Measurements from ENCODE around the gene MYCBP2. TPM values are rescaled to one million over a fixed set of nuclear protein-coding genes. Genes with fewer than 3 reads are reported as not detected.

The MYCBP2 gene
- total RNA-seq, 1 experiment from 2014 or later = 57.8 TPM

DNA sequence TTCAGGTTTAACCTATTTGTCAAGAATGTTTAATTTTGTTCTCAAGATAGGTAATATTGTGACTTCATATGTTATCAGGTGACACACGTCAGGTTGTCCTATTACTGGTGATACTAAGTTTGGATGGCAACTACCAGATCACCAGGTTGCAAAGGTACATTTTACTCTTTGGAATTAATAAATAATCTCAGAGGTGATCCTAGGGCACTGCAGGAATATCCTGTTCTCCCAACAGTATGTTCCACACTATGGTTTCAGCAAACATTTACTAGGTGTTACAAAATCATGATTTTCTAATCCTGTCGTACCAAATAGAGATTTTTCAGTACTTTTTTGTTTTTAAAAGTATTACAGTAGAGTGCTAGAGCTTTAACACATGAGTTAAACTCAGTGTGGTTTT lies 29.3 kb upstream of the MYCBP2 start:
- POLR2A ChIA-PET (ENCODE audit: low non-redundant PET) = no interaction called here
- Histone ChIP-seq H3K27ac (ENCODE audit: low read depth, low read length, poor library complexity, severe bottlenecking) (no peak overlapping the region), H3K27me3 (replicated peaks; ENCODE audit: insufficient read depth, low read depth, low read length, poor library complexity) (no peaks in the 10 kb centered on the region), H3K9me3 (ENCODE audit: low read depth, low read length, poor library complexity, severe bottlenecking) (no peaks in the 10 kb centered on the region), H3K4me3 (ENCODE audit: low read depth, low read length, poor library complexity, severe bottlenecking) (no peak overlapping the region), H3K4me1 (ENCODE audit: insufficient read depth, low read length, poor library complexity, severe bottlenecking) (no peaks in the 10 kb centered on the region), H3K36me3 (ENCODE audit: insufficient read depth, low read length, poor library complexity, severe bottlenecking) (no peaks in the 10 kb centered on the region)
- BruUV-seq (replicated peaks) = no TSS peak
- CTCF ChIA-PET = no interaction called here
- intact Hi-C loops (cut with micrococcal nuclease; ENCODE audit: unreplicated experiment) = no loop called here
- no peak for TF ChIP-seq EZH2 (IDR thresholded peaks at IDR 0.05; ENCODE audit: borderline replicate concordance, low read depth, low read length, poor library complexity, severe bottlenecking)
- TF ChIP-seq CTCF (conservative IDR thresholded peaks at IDR 0.05; ENCODE audit: low read depth, low read length) = no peak
- no peak for DNase-seq (ENCODE audit: low spot score)

- Histone ChIP-seq H3K27ac (ENCODE audit: low read depth, low read length, poor library complexity, severe bottlenecking) (no peak overlapping the region), H3K4me1 (ENCODE audit: insufficient read depth, low read length, poor library complexity, severe bottlenecking) (no peaks in the 10 kb centered on the region), H3K27me3 (replicated peaks; ENCODE audit: insufficient read depth, low read depth, low read length, poor library complexity) (no peaks in the 10 kb centered on the region), H3K4me3 (ENCODE audit: low read depth, low read length, poor library complexity, severe bottlenecking) (no peak overlapping the region), H3K9me3 (ENCODE audit: low read depth, low read length, poor library complexity, severe bottlenecking) (no peaks in the 10 kb centered on the region), H3K36me3 (ENCODE audit: insufficient read depth, low read length, poor library complexity, severe bottlenecking) (no peaks in the 10 kb centered on the region)
- DNase-seq (ENCODE audit: low spot score) = no peak
- POLR2A ChIA-PET (ENCODE audit: low non-redundant PET) = no interaction called here
- CTCF ChIA-PET = no interaction called here
- intact Hi-C loops (cut with micrococcal nuclease; ENCODE audit: unreplicated experiment) = no loop called here
- TF ChIP-seq EZH2 (IDR thresholded peaks at IDR 0.05; ENCODE audit: borderline replicate concordance, low read depth, low read length, poor library complexity, severe bottlenecking) (no peak), CTCF (conservative IDR thresholded peaks at IDR 0.05; ENCODE audit: low read depth, low read length) (no peak)
- no TSS peak for BruUV-seq (replicated peaks)
These were observed 27.1 kb upstream of the MYCBP2 start for GRCh38 chr13:77353995-77354394.

DNA sequence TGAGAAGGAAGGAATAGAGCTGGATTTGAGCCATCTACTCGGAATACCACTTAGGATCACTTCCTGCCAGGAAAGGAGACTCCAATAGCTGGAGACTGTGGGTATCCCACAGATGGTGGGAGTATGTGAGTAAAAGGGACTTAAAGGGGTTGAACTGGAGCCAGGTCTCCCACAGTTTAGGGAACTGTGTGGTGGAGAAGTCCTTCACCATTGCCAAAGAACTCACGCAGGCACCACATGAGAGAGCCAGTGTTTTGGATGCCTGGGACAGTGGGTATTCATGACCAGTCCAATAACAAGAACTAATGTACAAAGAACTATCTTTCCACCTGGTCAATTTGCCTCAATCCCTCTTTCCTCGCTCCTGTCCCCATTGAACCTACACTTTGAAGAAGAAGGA lies 24.4 kb upstream of the MYCBP2 start:
- H3K27ac ChIP-seq (ENCODE audit: low read depth, low read length, poor library complexity, severe bottlenecking) = no peak overlapping the region
- intact Hi-C loops (cut with micrococcal nuclease; ENCODE audit: unreplicated experiment) = no loop called here
- DNase-seq (ENCODE audit: low spot score) = peak; percentile 5
- BruUV-seq (replicated peaks) = no TSS peak
- H3K4me3 ChIP-seq (ENCODE audit: low read depth, low read length, poor library complexity, severe bottlenecking) = no peak overlapping the region
- no peaks in the 10 kb centered on the region for H3K9me3 ChIP-seq (ENCODE audit: low read depth, low read length, poor library complexity, severe bottlenecking)
- H3K36me3 ChIP-seq (ENCODE audit: insufficient read depth, low read length, poor library complexity, severe bottlenecking) = no peaks in the 10 kb centered on the region
- CTCF ChIA-PET = no interaction called here
- TF ChIP-seq EZH2 (IDR thresholded peaks at IDR 0.05; ENCODE audit: borderline replicate concordance, low read depth, low read length, poor library complexity, severe bottlenecking) (no peak), CTCF (conservative IDR thresholded peaks at IDR 0.05; ENCODE audit: low read depth, low read length) (no peak)
- H3K27me3 ChIP-seq (replicated peaks; ENCODE audit: insufficient read depth, low read depth, low read length, poor library complexity) = no peaks in the 10 kb centered on the region
- POLR2A ChIA-PET (ENCODE audit: low non-redundant PET) = interaction anchor here (0.6 kb wide), 1 partner anchor 317 kb away, joined by 4 read pairs; no protein-coding TSS in a partner anchor
- H3K4me1 ChIP-seq (ENCODE audit: insufficient read depth, low read length, poor library complexity, severe bottlenecking) = no peaks in the 10 kb centered on the region
